ENCODE measurements around the gene PKM.

The PKM gene

GRCh38 chr15:72271221-72271620 lies 40.2 kb upstream of the PKM start:
- H4K8ac ChIP-seq (ENCODE audit: low read depth, low read length), result no peak overlapping the region
- no CpG with 5 or more reads among the region's 4 CpGs for WGBS, 2 donors (ENCODE audit: extremely low coverage in 2 of 2, insufficient read length in 2 of 2, insufficient replicate concordance in 1 of 2)

GRCh38 chr15:72269739-72270138 lies 38.7 kb upstream of the PKM start:
- Histone ChIP-seq H3K23ac (ENCODE audit: low read depth, low read length, poor library complexity) (no peak overlapping the region), H3K36me3 (replicated peaks in 1 of 2; ENCODE audit: control insufficient read depth in 2 of 2, insufficient read depth in 2 of 2, low read length in 2 of 2) (peaks cover 23 to 60% of the 10 kb centered on the region in 2 donors), H3K4me1 (ENCODE audit: control insufficient read depth in 2 of 2, insufficient read depth in 1 of 2, low read depth in 1 of 2, low read length in 2 of 2) (peaks cover 2 to 5% of the 10 kb centered on the region in 2 donors), H3K9ac (ENCODE audit: low read depth, low read length, poor library complexity) (no peak overlapping the region), H3K9me3 (replicated peaks in 1 of 2; ENCODE audit: control insufficient read depth in 2 of 2, insufficient read depth in 1 of 2, low read depth in 1 of 2, low read length in 2 of 2) (no peaks in the 10 kb centered on the region), H2BK12ac (ENCODE audit: low read length) (no peak overlapping the region), H3K79me1 (ENCODE audit: low read depth, low read length) (no peaks in the 10 kb centered on the region), H3K14ac (ENCODE audit: low read length) (no peak overlapping the region), H2BK15ac (ENCODE audit: low read length) (no peak overlapping the region), H2BK5ac (ENCODE audit: low read length) (no peak overlapping the region), H3K18ac (ENCODE audit: low read length) (no peak overlapping the region), H2BK120ac (ENCODE audit: low read depth, low read length) (no peak overlapping the region), H4K91ac (ENCODE audit: low read depth, low read length, poor library complexity) (no peak overlapping the region), H3K27me3 (ENCODE audit: control insufficient read depth in 3 of 3, insufficient read depth in 3 of 3, low read depth in 1 of 3, low read length in 3 of 3) (no peaks in the 10 kb centered on the region), H2AFZ (ENCODE audit: low read length) (no peak overlapping the region), H4K8ac (ENCODE audit: low read depth, low read length) (no peak overlapping the region), H3K4me2 (ENCODE audit: insufficient read depth, low read length, poor library complexity, severe bottlenecking) (no peak overlapping the region), H2AK5ac (ENCODE audit: low read depth, low read length) (no peak overlapping the region), H3K4ac (ENCODE audit: low read length) (no peak overlapping the region), H3K27ac (replicated peaks; ENCODE audit: low read length) (no peak overlapping the region), H3K4me3 (ENCODE audit: low read length in 2 of 2) (no peak overlapping the region)
- no CpG with 5 or more reads among the region's 4 CpGs for WGBS, 2 donors (ENCODE audit: extremely low coverage in 2 of 2, insufficient read length in 2 of 2, insufficient replicate concordance in 1 of 2)
- no peak for DNase-seq (ENCODE audit: low spot score)

More at GRCh38 chr15:72271221-72271620, 40.2 kb upstream of the PKM start:
- peak overlapping the region in 1 of 2 donors; percentile 84 for H3K4me3 ChIP-seq (ENCODE audit: low read length in 2 of 2)
- H2AK5ac ChIP-seq (ENCODE audit: low read depth, low read length), result no peak overlapping the region
- DNase-seq (ENCODE audit: low spot score), result no peak
- H3K18ac ChIP-seq (ENCODE audit: low read length), result no peak overlapping the region
- H3K9me3 ChIP-seq (replicated peaks in 1 of 2; ENCODE audit: control insufficient read depth in 2 of 2, insufficient read depth in 1 of 2, low read depth in 1 of 2, low read length in 2 of 2), result no peaks in the 10 kb centered on the region
- no peak overlapping the region for H3K14ac ChIP-seq (ENCODE audit: low read length)
- no peak overlapping the region for H2AFZ ChIP-seq (ENCODE audit: low read length)
- no peak overlapping the region for H3K9ac ChIP-seq (ENCODE audit: low read depth, low read length, poor library complexity)
- H3K27me3 ChIP-seq (ENCODE audit: control insufficient read depth in 3 of 3, insufficient read depth in 3 of 3, low read depth in 1 of 3, low read length in 3 of 3), result no peaks in the 10 kb centered on the region
- peaks cover 2 to 5% of the 10 kb centered on the region in 2 donors for H3K4me1 ChIP-seq (ENCODE audit: control insufficient read depth in 2 of 2, insufficient read depth in 1 of 2, low read depth in 1 of 2, low read length in 2 of 2)
- H3K79me1 ChIP-seq (ENCODE audit: low read depth, low read length), result no peaks in the 10 kb centered on the region
- no peak overlapping the region for H3K4ac ChIP-seq (ENCODE audit: low read length)
- no peak overlapping the region for H2BK15ac ChIP-seq (ENCODE audit: low read length)
- no peak overlapping the region for H3K23ac ChIP-seq (ENCODE audit: low read depth, low read length, poor library complexity)
- no peak overlapping the region for H2BK12ac ChIP-seq (ENCODE audit: low read length)
- no peak overlapping the region for H3K27ac ChIP-seq (replicated peaks; ENCODE audit: low read length)
- H3K4me2 ChIP-seq (ENCODE audit: insufficient read depth, low read length, poor library complexity, severe bottlenecking), result no peak overlapping the region
- peaks cover 10 to 45% of the 10 kb centered on the region in 2 donors for H3K36me3 ChIP-seq (replicated peaks in 1 of 2; ENCODE audit: control insufficient read depth in 2 of 2, insufficient read depth in 2 of 2, low read length in 2 of 2)
- H4K91ac ChIP-seq (ENCODE audit: low read depth, low read length, poor library complexity), result no peak overlapping the region
- no peak overlapping the region for H2BK120ac ChIP-seq (ENCODE audit: low read depth, low read length)
- H2BK5ac ChIP-seq (ENCODE audit: low read length), result no peak overlapping the region

GRCh38 chr15:72265031-72265430 lies 34.0 kb upstream of the PKM start:
- Histone ChIP-seq H2BK5ac (ENCODE audit: low read length) (no peak overlapping the region), H2BK120ac (ENCODE audit: low read depth, low read length) (no peak overlapping the region), H2BK15ac (ENCODE audit: low read length) (no peak overlapping the region), H3K79me1 (ENCODE audit: low read depth, low read length) (no peaks in the 10 kb centered on the region), H3K23ac (ENCODE audit: low read depth, low read length, poor library complexity) (no peak overlapping the region), H3K14ac (ENCODE audit: low read length) (no peak overlapping the region), H2AFZ (ENCODE audit: low read length) (no peak overlapping the region), H3K9me3 (replicated peaks in 1 of 2; ENCODE audit: control insufficient read depth in 2 of 2, insufficient read depth in 1 of 2, low read depth in 1 of 2, low read length in 2 of 2) (no peaks in the 10 kb centered on the region), H3K27me3 (ENCODE audit: control insufficient read depth in 3 of 3, insufficient read depth in 3 of 3, low read depth in 1 of 3, low read length in 3 of 3) (no peaks in the 10 kb centered on the region), H3K9ac (ENCODE audit: low read depth, low read length, poor library complexity) (no peak overlapping the region), H3K4me3 (ENCODE audit: low read length in 2 of 2) (no peak overlapping the region), H4K8ac (ENCODE audit: low read depth, low read length) (no peak overlapping the region), H2AK5ac (ENCODE audit: low read depth, low read length) (no peak overlapping the region), H3K18ac (ENCODE audit: low read length) (no peak overlapping the region), H4K91ac (ENCODE audit: low read depth, low read length, poor library complexity) (no peak overlapping the region), H3K4me2 (ENCODE audit: insufficient read depth, low read length, poor library complexity, severe bottlenecking) (no peak overlapping the region), H3K27ac (replicated peaks; ENCODE audit: low read length) (no peak overlapping the region), H2BK12ac (ENCODE audit: low read length) (no peak overlapping the region), H3K4me1 (ENCODE audit: control insufficient read depth in 2 of 2, insufficient read depth in 1 of 2, low read depth in 1 of 2, low read length in 2 of 2) (no peaks in the 10 kb centered on the region), H3K36me3 (replicated peaks in 1 of 2; ENCODE audit: control insufficient read depth in 2 of 2, insufficient read depth in 2 of 2, low read length in 2 of 2) (peaks cover 49 to 97% of the 10 kb centered on the region in 2 donors), H3K4ac (ENCODE audit: low read length) (no peak overlapping the region)
- no CpG with 5 or more reads among the region's 5 CpGs for WGBS, 2 donors (ENCODE audit: extremely low coverage in 2 of 2, insufficient read length in 2 of 2, insufficient replicate concordance in 1 of 2)
- DNase-seq (ENCODE audit: low spot score), result no peak

- no peaks in the 10 kb centered on the region for H3K79me1 ChIP-seq (ENCODE audit: low read depth, low read length)
- no peak for DNase-seq (ENCODE audit: low spot score)
- H2BK15ac ChIP-seq (ENCODE audit: low read length), result no peak overlapping the region
- no peaks in the 10 kb centered on the region for H3K9me3 ChIP-seq (replicated peaks in 1 of 2; ENCODE audit: control insufficient read depth in 2 of 2, insufficient read depth in 1 of 2, low read depth in 1 of 2, low read length in 2 of 2)
- H4K91ac ChIP-seq (ENCODE audit: low read depth, low read length, poor library complexity), result no peak overlapping the region
- no peak overlapping the region for H3K4ac ChIP-seq (ENCODE audit: low read length)
- whole genome bisulfite sequencing, 2 donors (ENCODE audit: extremely low coverage in 2 of 2, insufficient read length in 2 of 2, insufficient replicate concordance in 1 of 2), result 100% methylated on average over 1 of the region's 10 CpGs
- no peak overlapping the region for H2BK120ac ChIP-seq (ENCODE audit: low read depth, low read length)
- no peaks in the 10 kb centered on the region for H3K4me1 ChIP-seq (ENCODE audit: control insufficient read depth in 2 of 2, insufficient read depth in 1 of 2, low read depth in 1 of 2, low read length in 2 of 2)
- H4K8ac ChIP-seq (ENCODE audit: low read depth, low read length), result no peak overlapping the region
- H3K4me3 ChIP-seq (ENCODE audit: low read length in 2 of 2), result no peak overlapping the region
- H3K23ac ChIP-seq (ENCODE audit: low read depth, low read length, poor library complexity), result no peak overlapping the region
- H3K18ac ChIP-seq (ENCODE audit: low read length), result no peak overlapping the region
- no peak overlapping the region for H2BK12ac ChIP-seq (ENCODE audit: low read length)
- H3K27ac ChIP-seq (replicated peaks; ENCODE audit: low read length), result no peak overlapping the region
- H3K36me3 ChIP-seq (replicated peaks in 1 of 2; ENCODE audit: control insufficient read depth in 2 of 2, insufficient read depth in 2 of 2, low read length in 2 of 2), result peaks cover 26 to 96% of the 10 kb centered on the region in 2 donors
- no peak overlapping the region for H2AK5ac ChIP-seq (ENCODE audit: low read depth, low read length)
- no peak overlapping the region for H3K9ac ChIP-seq (ENCODE audit: low read depth, low read length, poor library complexity)
- H2AFZ ChIP-seq (ENCODE audit: low read length), result no peak overlapping the region
- H3K14ac ChIP-seq (ENCODE audit: low read length), result no peak overlapping the region
- H3K27me3 ChIP-seq (ENCODE audit: control insufficient read depth in 3 of 3, insufficient read depth in 3 of 3, low read depth in 1 of 3, low read length in 3 of 3), result no peaks in the 10 kb centered on the region
- H2BK5ac ChIP-seq (ENCODE audit: low read length), result no peak overlapping the region
- H3K4me2 ChIP-seq (ENCODE audit: insufficient read depth, low read length, poor library complexity, severe bottlenecking), result no peak overlapping the region
Observed at GRCh38 chr15:72252663-72253299, 21.8 kb upstream of the PKM start.

All from neuronal stem cell (in vitro differentiated cells).